ENCODE data around the gene ACSM4. TPM values are rescaled to one million over a fixed set of nuclear protein-coding genes. Genes with fewer than 3 reads are reported as not detected.

ACSM4 gene
- total RNA-seq, 2 experiments from 2014 or later = not detected

- Histone ChIP-seq H3K27ac (ENCODE audit: low read depth, low read length, poor library complexity, severe bottlenecking) (no peak overlapping the region), H3K4me1 (ENCODE audit: insufficient read depth, low read length, poor library complexity, severe bottlenecking) (no peaks in the 10 kb centered on the region), H3K9me2 (ENCODE audit: insufficient read depth, low read length) (no peaks in the 10 kb centered on the region; the same call in 1 of the 2 replicates), H4K20me1 (ENCODE audit: insufficient read depth, low read length) (no peaks in the 10 kb centered on the region), H3K4me2 (ENCODE audit: low read length) (no peak overlapping the region), H3K4me3 (ENCODE audit: low read depth, low read length, poor library complexity, severe bottlenecking) (no peak overlapping the region), H2AFZ (ENCODE audit: low read length) (no peak overlapping the region), H3K36me3 (ENCODE audit: insufficient read depth, low read length) (no peaks in the 10 kb centered on the region), H3K9me3 (ENCODE audit: low read length) (no peaks in the 10 kb centered on the region), H3K79me2 (ENCODE audit: insufficient read depth, low read depth, low read length) (no peaks in the 10 kb centered on the region)
- ChIA-PET CTCF (ENCODE audit: unreplicated experiment) (no interaction called here), POLR2A (no interaction called here)
- BruUV-seq (replicated peaks) = no TSS peak
- no peak for TF ChIP-seq EZH2phosphoT487 (IDR thresholded peaks at IDR 0.05; ENCODE audit: borderline replicate concordance, low read depth, low read length)
- no peak for TF ChIP-seq CTCF (conservative IDR thresholded peaks at IDR 0.05; ENCODE audit: low read length)
- DNase-seq (ENCODE audit: low spot score) = no peak
- intact Hi-C loops (cut with micrococcal nuclease; ENCODE audit: unreplicated experiment) = no loop called here
Observed at GRCh38 chr12:7321624-7322023, 17.8 kb downstream of the ACSM4 start.

- intact Hi-C loops (cut with micrococcal nuclease; ENCODE audit: unreplicated experiment) = no loop called here
- H2AFZ ChIP-seq (ENCODE audit: low read length) = no peak overlapping the region
- TF ChIP-seq EZH2phosphoT487 (IDR thresholded peaks at IDR 0.05; ENCODE audit: borderline replicate concordance, low read depth, low read length) (no peak), CTCF (conservative IDR thresholded peaks at IDR 0.05; ENCODE audit: low read length) (no peak)
- no peaks in the 10 kb centered on the region for H4K20me1 ChIP-seq (ENCODE audit: insufficient read depth, low read length)
- H3K4me2 ChIP-seq (ENCODE audit: low read length) = no peak overlapping the region
- no peaks in the 10 kb centered on the region for H3K9me3 ChIP-seq (ENCODE audit: low read length)
- H3K4me1 ChIP-seq (ENCODE audit: insufficient read depth, low read length, poor library complexity, severe bottlenecking) = no peaks in the 10 kb centered on the region
- no peaks in the 10 kb centered on the region for H3K36me3 ChIP-seq (ENCODE audit: insufficient read depth, low read length)
- DNase-seq (ENCODE audit: low spot score) = no peak
- H3K9me2 ChIP-seq (ENCODE audit: insufficient read depth, low read length) = no peaks in the 10 kb centered on the region; the same call in 1 of the 2 replicates
- no TSS peak for BruUV-seq (replicated peaks)
- H3K4me3 ChIP-seq (ENCODE audit: low read depth, low read length, poor library complexity, severe bottlenecking) = no peak overlapping the region
- ChIA-PET POLR2A (interaction anchor here (0.6 kb wide), 1 partner anchor 544 kb away, joined by 5 read pairs; no protein-coding TSS in a partner anchor), CTCF (ENCODE audit: unreplicated experiment) (no interaction called here)
- H3K27ac ChIP-seq (ENCODE audit: low read depth, low read length, poor library complexity, severe bottlenecking) = no peak overlapping the region
- no peaks in the 10 kb centered on the region for H3K79me2 ChIP-seq (ENCODE audit: insufficient read depth, low read depth, low read length)
Observed at GRCh38 chr12:7322599-7322998, 18.7 kb downstream of the ACSM4 start.

DNA sequence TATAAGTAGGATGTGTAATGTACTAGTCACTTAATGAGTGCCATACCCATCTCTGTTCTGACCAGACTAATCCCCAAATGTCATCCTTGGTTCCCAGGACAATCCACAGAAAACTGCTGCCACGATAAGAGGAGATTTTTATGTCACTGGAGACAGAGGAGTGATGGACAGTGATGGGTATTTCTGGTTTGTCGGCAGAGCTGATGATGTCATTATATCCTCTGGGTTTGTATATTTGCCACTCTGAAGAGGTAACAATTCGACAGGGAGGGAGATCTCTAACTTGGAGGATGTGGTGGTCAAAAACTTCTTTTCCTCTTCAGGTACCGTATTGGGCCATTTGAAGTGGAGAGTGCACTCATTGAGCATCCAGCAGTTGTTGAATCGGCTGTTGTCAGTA lies 20.3 kb downstream of the ACSM4 start:
- ChIA-PET CTCF (ENCODE audit: unreplicated experiment) (no interaction called here), POLR2A (interaction anchor here (0.6 to 0.8 kb wide), 2 partner anchors 51 to 102 kb away, joined by 4 read pairs; no protein-coding TSS in a partner anchor)
- no TSS peak for BruUV-seq (replicated peaks)
- intact Hi-C loops (cut with micrococcal nuclease; ENCODE audit: unreplicated experiment) = no loop called here
- Histone ChIP-seq H4K20me1 (ENCODE audit: insufficient read depth, low read length) (no peaks in the 10 kb centered on the region), H3K79me2 (ENCODE audit: insufficient read depth, low read depth, low read length) (no peaks in the 10 kb centered on the region), H3K4me2 (ENCODE audit: low read length) (no peak overlapping the region), H3K27ac (ENCODE audit: low read depth, low read length, poor library complexity, severe bottlenecking) (no peak overlapping the region), H3K9me2 (ENCODE audit: insufficient read depth, low read length) (no peaks in the 10 kb centered on the region; the same call in 1 of the 2 replicates), H3K4me3 (ENCODE audit: low read depth, low read length, poor library complexity, severe bottlenecking) (no peak overlapping the region), H3K4me1 (ENCODE audit: insufficient read depth, low read length, poor library complexity, severe bottlenecking) (no peaks in the 10 kb centered on the region), H3K36me3 (ENCODE audit: insufficient read depth, low read length) (no peaks in the 10 kb centered on the region), H3K9me3 (ENCODE audit: low read length) (no peaks in the 10 kb centered on the region), H2AFZ (ENCODE audit: low read length) (no peak overlapping the region)
- no peak for DNase-seq (ENCODE audit: low spot score)
- TF ChIP-seq EZH2phosphoT487 (IDR thresholded peaks at IDR 0.05; ENCODE audit: borderline replicate concordance, low read depth, low read length) (no peak), CTCF (conservative IDR thresholded peaks at IDR 0.05; ENCODE audit: low read length) (no peak)
